ENCODE data around the gene CDK5RAP3.

DNA sequence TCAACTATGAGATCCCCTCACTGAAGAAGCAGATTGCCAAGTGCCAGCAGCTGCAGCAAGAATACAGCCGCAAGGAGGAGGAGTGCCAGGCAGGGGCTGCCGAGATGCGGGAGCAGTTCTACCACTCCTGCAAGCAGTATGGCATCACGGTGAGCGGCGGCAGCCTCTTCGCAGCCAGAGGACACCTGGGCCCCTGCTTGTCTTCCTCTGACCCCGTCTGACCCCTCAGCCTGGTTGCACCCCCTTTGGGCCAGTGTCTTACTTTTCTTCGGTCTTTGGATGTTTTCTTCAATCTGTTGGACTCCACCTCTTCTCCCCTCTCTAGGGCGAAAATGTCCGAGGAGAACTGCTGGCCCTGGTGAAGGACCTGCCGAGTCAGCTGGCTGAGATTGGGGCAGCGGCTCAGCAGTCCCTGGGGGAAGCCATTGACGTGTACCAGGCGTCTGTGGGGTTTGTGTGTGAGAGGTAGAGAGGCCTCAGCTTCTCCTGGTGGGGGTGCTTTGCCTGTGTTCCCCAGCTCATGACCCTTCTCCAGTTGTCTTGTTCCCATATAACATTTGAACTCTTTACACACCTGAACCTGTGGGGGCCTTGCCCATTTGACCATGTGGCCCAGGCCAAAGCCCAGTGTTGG is 4.4 kb downstream of the CDK5RAP3 start:
- TF ChIP-seq, protein P1, sequence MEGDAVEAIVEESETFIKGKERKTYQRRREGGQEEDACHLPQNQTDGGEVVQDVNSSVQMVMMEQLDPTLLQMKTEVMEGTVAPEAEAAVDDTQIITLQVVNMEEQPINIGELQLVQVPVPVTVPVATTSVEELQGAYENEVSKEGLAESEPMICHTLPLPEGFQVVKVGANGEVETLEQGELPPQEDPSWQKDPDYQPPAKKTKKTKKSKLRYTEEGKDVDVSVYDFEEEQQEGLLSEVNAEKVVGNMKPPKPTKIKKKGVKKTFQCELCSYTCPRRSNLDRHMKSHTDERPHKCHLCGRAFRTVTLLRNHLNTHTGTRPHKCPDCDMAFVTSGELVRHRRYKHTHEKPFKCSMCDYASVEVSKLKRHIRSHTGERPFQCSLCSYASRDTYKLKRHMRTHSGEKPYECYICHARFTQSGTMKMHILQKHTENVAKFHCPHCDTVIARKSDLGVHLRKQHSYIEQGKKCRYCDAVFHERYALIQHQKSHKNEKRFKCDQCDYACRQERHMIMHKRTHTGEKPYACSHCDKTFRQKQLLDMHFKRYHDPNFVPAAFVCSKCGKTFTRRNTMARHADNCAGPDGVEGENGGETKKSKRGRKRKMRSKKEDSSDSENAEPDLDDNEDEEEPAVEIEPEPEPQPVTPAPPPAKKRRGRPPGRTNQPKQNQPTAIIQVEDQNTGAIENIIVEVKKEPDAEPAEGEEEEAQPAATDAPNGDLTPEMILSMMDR (IDR thresholded peaks at IDR 0.05; ENCODE audit: borderline replicate concordance, extremely low read depth, low read length, poor library complexity, severe bottlenecking): no peak
- TF ChIP-seq EZH2 (IDR thresholded peaks at IDR 0.05; ENCODE audit: borderline replicate concordance, low read depth, low read length, severe bottlenecking): no peak

Measured in DND-41 (cell line).